HG03103 (cell line): ENCODE measurements around the gene GABRB2.
A peak's percentile ranks its signal among the peaks of the same experiment; 100 is the strongest.
"Not testable (repeated sequence)": the region's sequence is repeated elsewhere in the genome, so short reads cannot be mapped to it uniquely, and the experiment has no call there.

Experiments
- ATAC-seq: cut with Tn5 transposase; IDR thresholded peaks from one replicate; pipeline ENCODE4 v1.9.1; 2021; ENCODE audit warnings: low read depth; ENCODE audit not compliant: unreplicated experiment

The GABRB2 gene

GRCh38 chr5:161546470-161547301 lies at the start of gene GABRB2:
Gene GABRB2 (minus strand): TSS chr5:161546725. CDS start chr5:161546643, 82 bp downstream.
- peak; percentile 63 for ATAC-seq

- no peak for ATAC-seq
These were observed 39.3 kb upstream of the GABRB2 start for GRCh38 chr5:161585798-161586197.

- no peak for ATAC-seq
These were observed 34.1 kb upstream of the GABRB2 start for GRCh38 chr5:161580621-161581020.

GRCh38 chr5:161572914-161573313 lies 26.4 kb upstream of the GABRB2 start:
- no peak for ATAC-seq

GRCh38 chr5:161566081-161566480 lies 19.6 kb upstream of the GABRB2 start:
- ATAC-seq, result no peak

- ATAC-seq, result no peak
These were observed 15.9 kb upstream of the GABRB2 start for GRCh38 chr5:161562446-161562845.

- no peak for ATAC-seq
These were observed 2.6 kb upstream of the GABRB2 start for GRCh38 chr5:161549106-161549505.

- no peak for ATAC-seq
These were observed 2.1 kb upstream of the GABRB2 start for GRCh38 chr5:161548487-161549094.

- ATAC-seq, result no peak
These were observed 1.4 kb upstream of the GABRB2 start for GRCh38 chr5:161547738-161548486.

GRCh38 chr5:161547406-161547737 lies 847 bp upstream of the GABRB2 start:
- ATAC-seq, result no peak

- ATAC-seq, result peak; percentile 2
These were observed 443 bp downstream of the GABRB2 start for GRCh38 chr5:161546095-161546469.

- ATAC-seq, result no peak
These were observed 1.0 kb downstream of the GABRB2 start for GRCh38 chr5:161545344-161546094.

- ATAC-seq, result peak; percentile 44
These were observed 2.2 kb downstream of the GABRB2 start for GRCh38 chr5:161544350-161544765.

- no peak for ATAC-seq
These were observed 7.5 kb downstream of the GABRB2 start for GRCh38 chr5:161539016-161539415.

GRCh38 chr5:161535762-161536161 lies 10.8 kb downstream of the GABRB2 start:
- ATAC-seq, result no peak

GRCh38 chr5:161530700-161531099 lies 15.8 kb downstream of the GABRB2 start:
- no peak for ATAC-seq

GRCh38 chr5:161513942-161514341 lies 32.6 kb downstream of the GABRB2 start:
- no peak for ATAC-seq

GRCh38 chr5:161507591-161507990 lies 38.9 kb downstream of the GABRB2 start:
- no peak for ATAC-seq

- ATAC-seq, result not testable (repeated sequence)
These were observed 41.4 kb downstream of the GABRB2 start for GRCh38 chr5:161505160-161505559.

- ATAC-seq, result no peak
These were observed 48.0 kb downstream of the GABRB2 start for GRCh38 chr5:161498531-161498930.

- ATAC-seq, result no peak
These were observed 62.8 kb downstream of the GABRB2 start for GRCh38 chr5:161483721-161484120.
